NCI-H1694 (cell line): Measurements from ENCODE around the gene C2orf92.
"Not testable (repeated sequence)": the region's sequence is repeated elsewhere in the genome, so short reads cannot be mapped to it uniquely, and the experiment has no call there.

ENCODE experiments used
- DNase-seq: peaks from one replicate; lab custom pipeline; 2025; lab: John Stamatoyannopoulos, UW

Gene C2orf92

DNA sequence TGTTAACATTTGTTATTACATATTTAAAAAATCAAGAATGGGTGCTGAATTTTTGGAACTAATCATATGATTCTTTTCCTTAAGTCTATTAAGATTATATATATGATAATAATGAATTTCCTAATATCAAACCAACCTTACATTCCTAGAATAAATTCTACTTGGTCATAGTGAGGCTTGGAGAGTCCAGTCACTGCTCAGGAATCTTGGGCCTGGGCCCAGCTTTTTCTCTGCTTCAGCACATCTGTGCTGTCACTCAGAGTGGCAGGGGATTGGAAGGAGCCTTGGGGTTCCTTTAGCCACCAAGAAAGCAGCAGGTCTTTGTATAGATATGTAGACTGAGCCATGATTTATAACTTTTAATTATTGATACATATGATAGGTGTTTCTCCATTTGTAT is 24.0 kb downstream of the C2orf92 start:
- DNase-seq: no peak

DNA sequence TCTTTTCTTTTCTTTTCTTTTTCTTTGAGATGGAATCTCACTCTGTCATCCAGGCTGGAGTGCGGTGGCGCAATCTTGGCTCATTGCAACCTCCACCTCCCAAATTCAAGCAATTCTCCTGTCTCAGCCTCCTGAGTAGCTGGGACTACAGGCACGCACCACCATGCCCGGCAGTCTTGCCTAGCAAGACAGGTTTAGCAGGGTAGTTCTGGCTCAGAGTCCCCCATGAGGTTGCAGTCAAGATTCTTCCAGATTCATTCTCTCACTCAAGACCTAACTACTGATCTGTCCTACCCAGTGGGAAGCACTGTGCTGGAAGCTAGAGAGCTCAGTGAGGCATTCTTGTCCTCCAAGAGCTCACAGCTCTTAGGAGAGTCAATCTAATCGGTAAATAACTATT is 26.2 kb downstream of the C2orf92 start:
- DNase-seq: no peak

DNA sequence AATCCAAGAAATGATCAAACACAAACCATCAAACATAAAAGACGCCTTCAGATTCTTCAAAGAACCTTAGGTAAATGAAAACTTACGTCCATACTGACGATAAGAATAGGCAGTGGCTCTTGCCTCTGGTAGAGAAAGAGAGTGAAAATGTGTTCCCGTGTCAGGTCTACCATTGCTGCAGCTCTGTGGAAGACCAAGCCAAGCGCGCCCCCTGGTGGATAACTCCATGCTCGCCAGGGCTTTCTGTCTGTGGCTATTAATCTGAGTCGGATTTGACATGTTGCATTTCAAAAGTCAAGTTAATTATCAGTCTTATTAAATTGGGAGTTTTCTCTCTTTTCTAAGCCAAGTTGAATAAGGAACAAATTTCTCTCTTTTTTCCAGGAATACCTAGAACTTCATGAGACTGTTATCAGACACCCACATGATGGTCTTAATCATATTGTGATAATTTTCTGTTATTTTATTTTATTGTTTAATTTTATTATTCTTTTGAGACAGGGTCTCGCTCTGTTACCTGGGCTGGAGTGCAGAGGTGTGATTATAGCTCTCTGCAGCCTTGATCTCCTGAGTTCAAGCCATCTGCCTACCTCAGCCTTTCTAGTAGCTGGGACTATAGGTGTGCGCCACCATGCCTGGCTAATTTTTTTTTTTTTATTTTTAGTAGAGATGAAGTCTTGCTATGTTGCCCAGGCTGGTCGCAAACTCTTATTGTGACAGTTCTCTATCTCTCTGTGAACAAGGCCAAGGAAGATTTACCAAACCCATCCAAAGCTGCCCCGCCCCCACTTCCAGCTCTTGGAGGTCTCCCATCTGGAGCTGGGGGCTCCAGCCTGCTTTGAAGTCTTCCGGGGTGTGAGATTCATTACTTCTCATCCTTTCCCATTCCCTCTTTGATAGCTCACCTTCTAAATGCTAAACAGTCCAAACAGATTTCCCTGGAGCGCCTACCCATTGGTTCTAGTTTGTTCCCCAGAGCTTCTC is 28.0 kb downstream of the C2orf92 start:
- DNase-seq: peak; percentile 88

DNA sequence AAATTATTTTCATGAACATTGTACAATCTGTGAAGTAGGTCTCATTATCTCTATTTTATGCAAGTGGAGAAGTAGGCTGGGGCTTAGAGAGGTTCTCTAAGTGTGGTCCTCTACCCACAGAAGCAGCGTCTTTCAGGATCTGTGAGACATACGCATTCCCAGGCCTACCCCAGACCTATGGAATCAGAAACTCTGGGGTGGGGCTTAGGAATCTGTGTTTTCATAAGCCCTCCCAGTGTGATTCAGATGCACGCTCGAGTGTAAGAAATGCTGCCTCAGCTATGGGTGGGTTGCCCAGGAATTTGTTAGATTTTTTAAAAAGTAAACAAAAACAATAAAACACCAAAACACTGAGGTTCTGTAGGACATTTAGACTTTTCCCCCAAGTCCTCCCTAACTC is 29.0 kb downstream of the C2orf92 start:
- no peak for DNase-seq

DNA sequence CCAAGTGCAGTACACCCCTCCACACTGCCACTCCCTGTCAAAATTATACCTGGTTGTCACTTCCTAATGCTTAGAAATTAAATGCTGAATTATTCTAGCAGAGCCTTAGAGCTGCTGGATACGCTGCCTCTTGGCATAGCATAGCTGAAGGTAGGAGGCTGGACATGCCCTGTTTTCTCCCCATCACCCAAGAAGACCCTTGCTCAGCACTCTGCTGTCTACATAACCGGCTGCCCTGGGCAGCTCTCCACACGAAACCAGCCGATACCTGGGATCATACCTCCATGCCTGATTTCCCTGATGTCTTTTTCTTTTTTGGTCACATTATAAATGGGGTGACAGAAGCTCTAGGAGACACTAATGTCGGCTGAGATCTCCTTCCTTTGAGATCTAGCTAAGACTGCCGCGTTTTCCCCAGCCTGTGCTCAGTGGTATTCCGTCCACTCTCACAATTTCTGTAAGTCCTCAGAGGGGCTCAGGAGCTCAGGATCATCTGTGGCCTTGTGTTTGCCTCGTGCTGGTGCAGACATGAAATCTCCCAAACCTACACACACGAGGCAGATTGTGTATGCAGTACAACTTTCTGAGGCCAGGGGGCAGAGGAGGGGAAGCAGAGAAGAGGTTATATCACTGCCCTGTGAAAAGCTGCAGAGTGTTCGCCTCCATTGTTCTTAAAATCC is 30.4 kb downstream of the C2orf92 start:
- peak; percentile 81 for DNase-seq

DNA sequence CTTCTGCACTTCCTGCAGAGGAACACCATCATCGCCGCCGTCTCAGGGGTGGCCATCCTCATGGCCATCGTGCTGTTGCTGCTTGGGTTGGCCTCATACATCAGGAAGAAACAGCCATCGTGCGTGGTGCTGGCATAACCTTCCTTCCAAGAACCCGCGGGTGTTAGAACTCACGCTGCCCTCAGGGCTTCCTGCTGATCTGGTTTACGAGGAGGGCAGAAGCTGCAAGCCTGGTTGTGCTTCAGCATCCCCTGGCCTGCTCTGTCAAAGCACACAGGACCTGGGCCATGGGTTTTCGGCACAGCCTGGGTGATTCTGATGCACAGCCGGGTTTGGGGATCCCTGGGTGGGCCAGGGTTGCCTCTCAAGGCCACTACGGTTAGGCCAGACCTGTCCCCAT is 31.7 kb downstream of the C2orf92 start:
- no peak for DNase-seq

DNA sequence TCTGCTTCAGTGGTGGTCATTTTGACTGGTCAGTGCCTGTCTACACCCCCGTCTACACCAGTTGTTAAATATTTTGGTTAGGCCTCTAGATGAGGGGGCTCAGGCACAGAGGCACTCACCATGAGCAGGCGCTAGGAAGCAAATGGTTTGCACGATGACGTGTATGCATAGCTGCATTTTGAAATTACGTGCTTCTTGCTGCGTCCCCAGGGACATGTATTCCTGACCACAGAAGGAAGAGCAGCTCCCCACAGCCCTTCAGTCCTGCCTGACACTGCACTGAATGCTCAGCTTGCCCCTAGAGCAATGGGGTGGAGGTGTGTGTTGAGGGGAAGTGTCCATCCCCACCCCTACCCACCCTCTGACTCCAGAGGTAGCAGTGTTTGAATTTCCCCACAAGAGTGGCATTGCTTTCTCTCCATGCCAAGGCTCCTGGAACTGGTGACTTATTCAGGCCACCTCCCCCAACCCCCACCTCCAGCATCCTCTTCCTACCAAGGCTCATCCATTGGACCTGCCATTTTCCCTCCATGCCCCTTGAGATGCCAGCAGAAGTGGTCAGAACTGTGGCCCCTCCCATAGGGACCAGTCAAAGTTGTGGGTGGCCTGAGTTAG is 32.4 kb downstream of the C2orf92 start:
- DNase-seq: no peak

DNA sequence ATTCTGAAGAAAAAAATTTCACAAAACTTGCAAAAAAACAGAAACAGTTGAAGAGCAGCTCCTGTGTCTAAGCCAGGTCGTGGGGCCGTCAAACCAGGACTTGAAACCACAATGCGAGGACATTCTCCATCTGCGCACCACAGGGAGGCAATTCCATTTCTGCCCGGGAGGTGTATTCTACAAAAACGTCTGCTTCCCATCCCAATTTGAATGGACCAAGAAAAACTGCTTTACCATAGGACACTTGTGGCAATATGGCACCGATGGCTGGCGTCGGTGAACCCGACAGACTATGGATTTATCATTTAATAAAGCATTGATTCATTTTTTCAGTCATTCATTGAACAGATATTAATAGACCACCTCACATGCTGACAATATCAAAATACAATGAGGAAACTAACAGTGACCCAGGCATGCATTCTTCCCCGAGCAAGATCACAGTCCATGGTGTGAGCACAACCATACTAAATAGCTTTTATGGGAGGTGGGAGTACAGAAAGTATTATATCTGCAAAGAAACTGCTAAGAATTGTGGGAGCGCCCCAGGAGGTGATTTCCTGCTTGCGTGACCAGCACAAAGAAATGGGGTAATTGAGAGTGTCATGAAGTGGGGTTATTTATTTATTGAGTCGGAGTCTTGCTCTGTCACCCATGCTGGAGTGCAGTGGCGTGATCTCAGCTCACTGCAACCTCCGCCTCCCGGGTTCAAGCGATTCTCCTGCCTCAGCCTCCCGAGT is 33.4 kb downstream of the C2orf92 start:
- DNase-seq: no peak

DNA sequence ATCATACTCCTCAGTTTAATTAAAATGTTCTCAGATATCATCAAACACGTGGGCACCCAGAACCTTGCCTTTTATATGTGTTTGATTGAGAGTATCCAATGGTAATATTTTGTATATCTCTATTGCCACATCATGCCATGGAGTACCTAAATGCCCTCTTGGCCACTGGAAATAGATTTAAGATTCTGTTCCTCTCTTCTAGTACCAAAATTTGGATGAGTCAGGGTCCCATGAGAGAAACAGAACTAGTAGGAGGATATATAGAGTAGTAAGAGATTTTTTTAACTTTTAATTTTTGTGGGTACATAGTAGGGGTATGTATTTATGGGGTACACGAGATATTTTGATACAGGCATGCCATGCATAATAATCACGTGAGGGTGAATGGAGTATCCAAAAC is 34.2 kb downstream of the C2orf92 start:
- DNase-seq: no peak

DNA sequence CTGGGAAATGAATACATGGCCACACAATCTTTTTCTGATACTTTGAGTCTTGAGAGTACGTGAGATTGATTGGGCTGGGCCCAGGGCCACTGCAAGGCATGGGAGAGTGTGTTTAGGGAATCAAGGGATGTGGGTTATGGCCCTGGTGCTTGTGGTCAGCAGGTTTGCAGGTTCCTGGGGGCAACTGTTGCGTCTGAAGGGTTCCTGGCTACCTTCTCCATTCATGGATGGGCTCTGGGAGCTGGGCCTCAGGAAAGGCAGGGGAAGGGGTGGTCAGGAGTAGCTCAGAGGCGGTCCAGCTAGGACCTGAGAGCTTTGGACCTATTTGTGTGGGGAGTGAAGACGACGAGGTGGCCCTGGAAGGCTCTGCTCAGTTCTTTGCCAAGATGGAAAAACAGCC is 35.5 kb downstream of the C2orf92 start:
- DNase-seq: no peak

DNA sequence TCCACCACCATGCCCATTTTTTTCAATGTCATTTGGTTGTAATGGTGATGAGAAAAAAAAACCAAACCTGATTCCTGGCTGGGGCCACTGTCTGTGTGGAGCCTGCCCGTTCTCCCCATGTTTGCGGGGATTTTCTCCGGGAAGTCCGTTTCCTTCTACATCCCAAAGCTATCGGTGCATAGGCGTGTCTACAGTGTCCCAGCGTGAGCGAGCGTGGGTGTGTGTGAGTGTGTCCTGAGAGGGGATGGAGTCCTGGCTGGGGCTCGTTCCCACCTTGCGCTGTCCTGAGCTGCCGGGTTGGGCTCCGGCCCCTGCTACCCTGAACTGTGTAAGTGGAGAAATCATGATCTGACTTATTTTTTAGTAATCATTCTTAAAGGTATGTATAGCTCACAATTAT is 36.6 kb downstream of the C2orf92 start:
- no peak for DNase-seq

DNA sequence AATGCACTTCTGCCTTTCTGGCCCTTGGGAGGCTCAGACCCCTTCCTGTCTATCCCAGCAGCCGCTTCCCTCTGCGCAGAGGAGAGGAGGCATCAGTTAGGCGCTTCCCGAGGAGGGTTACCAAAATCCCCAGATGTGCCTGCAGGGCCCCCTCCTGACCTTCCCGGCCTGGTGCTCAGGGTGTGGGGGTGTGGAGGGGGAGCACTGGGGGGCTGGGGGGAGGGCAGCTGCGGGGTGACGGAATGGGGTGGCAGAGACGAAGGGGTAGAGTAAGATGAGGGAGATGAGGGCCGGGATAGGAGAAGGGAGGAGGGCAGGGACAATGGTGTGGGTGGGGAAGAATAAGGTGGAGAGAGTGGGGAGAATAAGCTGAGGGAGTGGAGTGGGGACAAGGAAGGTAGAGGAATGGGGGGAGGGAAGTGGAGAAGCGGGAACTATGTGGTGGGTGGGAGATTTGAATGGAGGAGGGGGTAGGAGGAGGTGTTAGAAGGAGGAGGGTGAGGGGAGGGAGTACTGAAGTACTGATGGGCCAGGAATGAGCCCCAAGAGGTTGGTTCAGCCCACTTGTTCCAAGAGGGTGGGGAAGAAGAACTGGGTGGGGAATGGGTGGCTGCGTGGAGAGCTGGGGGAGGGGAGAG is 37.3 kb downstream of the C2orf92 start:
- no peak for DNase-seq

DNA sequence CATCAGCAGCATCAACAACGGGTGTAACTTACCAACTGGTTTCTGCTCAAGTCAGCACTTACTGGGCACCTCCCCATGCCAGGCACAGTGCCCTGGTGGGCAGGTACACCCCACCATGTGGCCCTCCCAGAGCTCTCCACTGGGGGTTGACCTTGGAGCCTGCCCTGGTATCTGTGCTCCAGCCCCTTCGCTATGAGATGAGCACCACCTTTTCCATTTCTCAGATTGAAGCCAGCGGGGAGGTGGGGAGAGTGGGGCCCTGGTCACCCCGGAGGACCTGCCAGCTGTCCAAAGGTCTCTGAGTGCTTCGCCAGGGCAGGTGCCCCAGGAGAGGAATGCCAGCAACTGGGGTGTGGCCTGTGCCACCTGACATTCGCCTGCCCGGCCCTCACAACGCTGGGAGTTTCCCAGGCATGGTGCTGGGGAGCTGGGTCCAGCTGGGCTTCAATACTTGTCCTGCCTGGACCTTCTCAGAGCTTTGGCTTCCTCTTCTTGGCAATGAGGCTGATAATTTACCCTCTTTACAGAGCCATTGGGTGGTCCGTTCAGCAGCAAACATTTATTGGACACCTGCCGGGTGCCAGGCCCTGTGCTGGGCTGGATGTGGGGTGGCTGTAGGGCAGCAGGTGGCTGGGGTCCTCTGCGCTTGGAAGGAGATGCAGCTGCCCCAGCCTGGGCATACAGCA is 38.0 kb downstream of the C2orf92 start:
- DNase-seq: no peak

DNA sequence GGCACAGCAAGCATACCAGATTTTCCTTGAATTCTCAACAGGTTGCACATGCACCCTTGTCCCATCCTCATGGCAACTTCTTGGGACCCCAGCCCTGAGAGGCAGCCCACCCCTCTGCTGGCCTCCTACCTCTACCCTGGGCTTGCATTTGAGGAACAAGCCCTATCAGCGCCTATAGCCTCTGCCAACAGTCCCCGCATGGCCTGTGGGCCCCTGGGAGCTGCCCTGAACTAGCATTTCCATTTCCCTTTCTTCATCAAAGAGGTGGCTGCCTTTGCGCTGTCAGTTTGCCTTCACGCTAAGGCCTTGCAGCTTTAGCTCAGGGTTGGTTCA is 38.5 kb downstream of the C2orf92 start:
- no peak for DNase-seq

DNA sequence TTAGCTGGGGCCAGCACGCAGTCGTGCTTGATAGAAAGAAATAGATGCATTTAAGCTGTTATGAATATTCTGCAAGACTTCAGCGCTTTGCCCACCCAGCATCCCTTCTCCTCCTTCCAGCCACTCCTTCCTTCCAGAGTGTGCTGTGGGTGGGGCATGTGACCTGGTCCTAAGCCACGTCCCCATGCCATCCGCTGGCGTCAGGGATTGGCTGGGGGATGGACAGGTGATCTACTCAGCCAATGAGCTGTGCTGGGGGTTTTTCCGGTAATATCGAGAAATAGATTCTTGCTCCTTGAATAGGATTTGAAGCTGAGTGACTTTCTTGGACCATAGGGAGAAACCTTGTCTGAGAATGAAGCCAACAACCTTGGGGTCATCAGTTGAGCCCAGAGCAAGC is 39.1 kb downstream of the C2orf92 start:
- DNase-seq: no peak

DNA sequence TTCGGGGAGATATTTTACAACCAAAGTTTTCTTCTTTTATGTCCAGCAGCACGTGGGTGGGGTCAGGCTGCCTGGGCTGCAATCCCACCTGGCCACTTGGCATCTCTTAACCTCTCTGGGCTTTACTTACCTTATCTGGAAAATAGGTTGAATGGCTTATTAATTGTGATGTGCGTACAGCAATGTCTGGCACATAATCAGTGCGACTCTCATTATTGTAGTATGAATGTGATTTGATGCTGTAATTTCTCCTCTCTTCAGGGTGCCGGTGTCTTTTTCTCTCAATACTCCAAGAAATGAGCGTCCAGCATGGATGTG is 41.8 kb downstream of the C2orf92 start:
- DNase-seq: no peak

DNA sequence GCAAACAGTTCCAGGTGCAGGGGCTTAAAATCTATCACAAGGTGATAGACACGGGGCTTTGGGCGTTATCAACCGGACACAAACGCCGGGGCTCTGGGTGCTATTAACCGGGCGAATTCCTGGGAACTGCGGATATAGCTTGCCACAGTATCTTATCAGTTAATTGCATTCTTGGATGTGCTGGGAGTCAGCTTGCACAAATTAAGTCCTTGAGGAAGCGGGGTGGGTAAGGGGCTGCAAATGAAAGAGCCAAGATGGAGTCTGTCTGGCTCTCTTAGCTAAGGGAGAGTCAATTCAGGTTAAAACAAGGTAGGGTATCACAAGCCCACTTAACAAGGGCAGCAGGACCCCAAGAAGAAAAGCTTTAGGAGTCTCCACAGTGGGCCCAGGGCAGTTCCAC is 42.7 kb downstream of the C2orf92 start:
- DNase-seq: not testable (repeated sequence)

DNA sequence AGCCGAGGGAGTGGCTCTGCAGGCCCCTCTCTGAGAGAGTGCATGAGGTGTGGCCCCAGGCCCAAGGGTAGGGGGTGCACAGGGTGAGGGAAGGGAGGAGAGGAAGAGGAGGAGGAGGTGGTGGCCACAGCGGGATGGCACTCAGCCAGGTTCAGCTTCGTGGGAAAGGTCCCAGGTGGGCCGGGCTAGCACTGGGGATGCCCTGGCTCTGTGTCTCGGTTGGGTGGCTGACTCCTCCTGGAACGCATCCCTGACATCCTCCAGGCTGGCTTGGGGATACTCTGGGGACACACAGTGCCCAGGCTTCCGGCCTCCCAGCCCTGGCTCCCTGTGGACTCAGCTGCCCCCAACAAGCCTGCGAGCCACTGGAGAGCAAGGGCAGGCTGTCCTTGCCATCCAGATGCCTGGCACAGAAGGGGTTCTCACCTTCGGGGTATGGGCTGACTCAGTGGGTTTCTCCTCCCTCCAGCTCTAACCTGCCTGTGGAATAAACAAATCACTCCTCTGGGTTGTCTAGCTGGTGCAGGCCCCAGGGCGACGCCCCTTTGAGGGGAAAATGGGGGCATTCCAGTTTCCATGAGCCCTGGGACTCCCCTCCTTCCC is 43.3 kb downstream of the C2orf92 start:
- DNase-seq: no peak

DNA sequence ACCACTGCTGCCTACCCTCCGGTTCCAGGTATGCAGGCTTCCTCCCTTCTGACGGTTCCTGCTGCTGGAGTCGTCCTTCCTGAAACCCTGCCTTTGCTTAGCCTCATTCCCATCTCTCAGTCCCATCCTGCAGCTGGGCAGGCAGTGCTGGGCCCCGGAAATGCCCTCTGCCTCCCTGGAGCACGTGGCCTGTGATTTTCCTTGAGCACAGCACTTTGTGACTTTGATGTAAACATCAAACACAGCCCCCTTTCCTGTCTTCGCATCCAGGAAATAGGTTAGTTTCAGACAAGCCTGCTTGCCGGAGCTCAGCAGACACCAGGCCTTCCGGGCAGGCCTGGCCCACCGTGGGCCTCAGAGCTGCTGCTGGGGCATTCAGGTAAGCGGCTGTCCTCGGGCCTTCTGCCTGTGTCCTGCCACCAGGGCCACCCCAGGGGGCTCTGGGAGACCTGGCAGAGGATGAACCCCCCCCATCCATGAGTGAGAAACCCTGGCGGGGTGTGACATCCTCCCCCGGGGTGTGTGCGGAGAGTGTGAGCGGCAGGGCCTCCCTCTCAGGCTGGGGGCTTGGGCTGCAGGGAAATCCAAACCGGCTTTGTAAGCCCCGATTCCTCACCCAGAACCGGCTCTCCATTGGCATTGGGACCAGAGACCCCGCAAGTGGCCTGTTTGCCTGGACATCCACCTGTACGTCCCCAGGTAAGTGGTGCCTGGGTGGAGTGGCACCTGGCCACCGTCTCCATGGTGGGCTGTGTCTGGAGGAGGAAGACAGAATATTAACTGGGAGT is 44.0 kb downstream of the C2orf92 start, which contains the start of gene ZAP70:
TSS of gene ZAP70 (plus strand) at position 281 of the 788 bp plus-strand sequence. CDS start 10,461 bp downstream, outside the sequence.
- no peak for DNase-seq
